Tibial artery (tissue), 4 donors: ENCODE data around the gene GNB1L.

ENCODE experiments used
- DNase-seq, 2 donors: peaks; one replicate each; pipeline ENCODE4 v3.0.0-alpha.2; 2019
- H3K27ac ChIP-seq, 2 donors: fragments of 200-600 bp; sonication (generic) in 1 of 2; 1 replicate in 1 of 2; 2 replicates in 1 of 2; pipeline ENCODE4 v1.5.1; 2018 to 2019; ENCODE audit warnings: mild to moderate bottlenecking in 1 of 2
- H3K27me3 ChIP-seq, 2 donors: fragments of 200-600 bp; sonication (generic) in 1 of 2; one replicate each; pipeline versions ENCODE4 v1.5.1 to v1.6.0; 2016 to 2019
- H3K36me3 ChIP-seq, 3 donors: fragments of 200-600 bp; sonication (generic) in 2 of 3; one replicate each; pipeline ENCODE4 v1.5.1; 2016 to 2019; ENCODE audit warnings: mild to moderate bottlenecking in 2 of 3
- H3K4me1 ChIP-seq, 4 donors: fragments of 200-600 bp; sonication (generic) in 2 of 4; 1 replicate in 3 of 4; 2 replicates in 1 of 4; pipeline ENCODE4 v1.5.1; 2016 to 2019
- H3K4me3 ChIP-seq, 2 donors: fragments of 200-600 bp; sonication (generic) in 1 of 2; 1 replicate in 1 of 2; 2 replicates in 1 of 2; pipeline ENCODE4 v1.5.1; 2018 to 2019; ENCODE audit warnings: mild to moderate bottlenecking in 2 of 2
- H3K9me3 ChIP-seq, 3 donors: fragments of 200-600 bp; sonication (generic) in 1 of 3; one replicate each; pipeline ENCODE4 v1.5.1; 2016 to 2019
- intact Hi-C: fragments of 100-400 bp; cut with DNase I; formaldehyde crosslinking; loops from one replicate; pipeline ENCODE4 v1.15.0; 2023; ENCODE audit warnings: low total_unique reads
- TF ChIP-seq, protein P1 (sequence below), 2 experiments: fragments of 200-600 bp in 1 of 2; fragments of 450-650 bp in 1 of 2; IDR thresholded peaks; one replicate each; pipeline ENCODE4 v1.5.1; 2017 to 2019; ENCODE audit warnings: antibody characterized with exemption in 2 of 2, mild to moderate bottlenecking in 1 of 2, moderate library complexity in 1 of 2

The GNB1L gene

DNA sequence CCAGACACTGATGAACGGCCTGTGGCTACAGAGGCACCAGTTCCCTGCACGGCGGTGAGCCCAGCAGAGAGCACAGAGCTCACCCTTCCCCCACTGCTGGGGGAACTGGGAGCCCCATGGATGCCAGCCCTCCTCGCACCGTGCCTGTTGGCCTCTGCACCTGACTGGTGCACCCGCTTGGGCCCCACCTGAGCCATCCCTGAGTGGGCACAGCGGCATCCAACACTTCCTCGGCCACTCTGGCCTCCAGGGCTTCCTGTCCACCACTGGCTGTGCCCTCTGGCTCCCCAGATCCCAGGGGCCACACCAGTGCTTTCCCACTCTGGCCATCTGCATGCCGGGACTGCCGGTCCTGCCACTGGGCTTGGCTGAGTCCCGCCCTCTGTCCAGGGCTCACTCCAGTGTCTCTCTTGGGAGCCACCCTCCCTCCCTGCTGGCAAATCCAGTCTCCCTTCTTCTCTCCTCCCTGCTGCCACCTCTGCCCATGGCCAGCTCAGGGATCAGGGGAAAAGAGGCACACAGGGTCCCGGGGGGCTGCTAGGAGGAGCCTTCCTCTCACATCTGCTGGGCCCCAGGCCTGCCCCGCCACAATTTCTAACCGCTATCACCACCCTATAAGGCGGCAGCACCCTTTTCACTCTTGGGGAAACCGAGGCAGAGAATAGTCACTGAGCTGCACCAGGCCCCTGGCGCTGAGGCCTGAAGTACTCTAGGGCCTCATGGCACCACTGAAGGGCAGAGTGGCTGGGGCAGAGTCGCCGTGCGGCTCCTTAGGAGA, 33.0 kb downstream of the GNB1L start:
- TF ChIP-seq, protein P1, sequence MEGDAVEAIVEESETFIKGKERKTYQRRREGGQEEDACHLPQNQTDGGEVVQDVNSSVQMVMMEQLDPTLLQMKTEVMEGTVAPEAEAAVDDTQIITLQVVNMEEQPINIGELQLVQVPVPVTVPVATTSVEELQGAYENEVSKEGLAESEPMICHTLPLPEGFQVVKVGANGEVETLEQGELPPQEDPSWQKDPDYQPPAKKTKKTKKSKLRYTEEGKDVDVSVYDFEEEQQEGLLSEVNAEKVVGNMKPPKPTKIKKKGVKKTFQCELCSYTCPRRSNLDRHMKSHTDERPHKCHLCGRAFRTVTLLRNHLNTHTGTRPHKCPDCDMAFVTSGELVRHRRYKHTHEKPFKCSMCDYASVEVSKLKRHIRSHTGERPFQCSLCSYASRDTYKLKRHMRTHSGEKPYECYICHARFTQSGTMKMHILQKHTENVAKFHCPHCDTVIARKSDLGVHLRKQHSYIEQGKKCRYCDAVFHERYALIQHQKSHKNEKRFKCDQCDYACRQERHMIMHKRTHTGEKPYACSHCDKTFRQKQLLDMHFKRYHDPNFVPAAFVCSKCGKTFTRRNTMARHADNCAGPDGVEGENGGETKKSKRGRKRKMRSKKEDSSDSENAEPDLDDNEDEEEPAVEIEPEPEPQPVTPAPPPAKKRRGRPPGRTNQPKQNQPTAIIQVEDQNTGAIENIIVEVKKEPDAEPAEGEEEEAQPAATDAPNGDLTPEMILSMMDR (IDR thresholded peaks at IDR 0.05) = no peak
- H3K27me3 ChIP-seq = no peaks in the 10 kb centered on the region
- peaks cover 0 to 28% (median 0%) of the 10 kb centered on the region in 4 donors for H3K4me1 ChIP-seq
- H3K9me3 ChIP-seq = no peaks in the 10 kb centered on the region
- no peak overlapping the region for H3K27ac ChIP-seq
- peak in 1 of 2 donors; percentile 37 for DNase-seq
- H3K36me3 ChIP-seq = peaks cover 0 to 17% (median 4%) of the 10 kb centered on the region in 3 donors
- H3K4me3 ChIP-seq = no peak overlapping the region
- intact Hi-C loops = no loop called here

DNA sequence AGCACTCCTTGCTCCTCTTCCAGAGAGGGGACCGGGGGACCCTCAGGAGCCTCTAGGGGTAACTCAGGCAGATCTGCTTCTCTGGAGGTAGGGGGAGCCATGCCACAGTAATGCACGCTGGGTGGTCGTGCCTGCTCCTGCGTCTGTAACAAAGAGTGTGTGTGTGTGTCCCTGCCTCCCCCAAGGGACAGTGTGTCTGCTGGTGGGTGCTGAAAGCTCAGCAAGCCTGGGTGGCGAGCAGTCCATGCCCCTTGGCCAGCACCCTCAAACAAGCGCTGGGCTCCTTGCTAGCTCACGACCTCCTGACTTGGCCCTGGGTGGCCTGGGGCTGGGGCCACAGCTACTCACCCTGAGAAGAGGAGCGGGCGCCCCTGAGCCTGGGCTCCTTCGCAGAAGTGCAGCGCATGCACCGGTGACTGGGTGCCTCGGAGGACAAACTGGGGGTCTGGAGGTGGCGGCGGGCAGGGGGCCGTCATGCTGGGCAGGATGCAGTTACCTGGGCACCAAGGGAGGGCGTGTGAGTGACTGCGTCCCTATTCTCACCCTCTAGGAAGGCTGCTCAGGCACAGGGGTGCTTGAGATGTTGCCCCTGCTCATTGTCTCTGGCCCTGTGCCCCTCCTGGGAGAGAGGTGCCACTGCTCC, 33.7 kb downstream of the GNB1L start:
- TF ChIP-seq, protein P1 (IDR thresholded peaks at IDR 0.05) = no peak
- Histone ChIP-seq H3K9me3 (no peaks in the 10 kb centered on the region), H3K27ac (no peak overlapping the region), H3K4me1 (peaks cover 0 to 27% (median 0%) of the 10 kb centered on the region in 4 donors), H3K4me3 (no peak overlapping the region), H3K36me3 (peaks cover 0 to 17% (median 4%) of the 10 kb centered on the region in 3 donors), H3K27me3 (no peaks in the 10 kb centered on the region)
- DNase-seq = peak in 1 of 2 donors; percentile 62
- intact Hi-C loops = no loop called here

DNA sequence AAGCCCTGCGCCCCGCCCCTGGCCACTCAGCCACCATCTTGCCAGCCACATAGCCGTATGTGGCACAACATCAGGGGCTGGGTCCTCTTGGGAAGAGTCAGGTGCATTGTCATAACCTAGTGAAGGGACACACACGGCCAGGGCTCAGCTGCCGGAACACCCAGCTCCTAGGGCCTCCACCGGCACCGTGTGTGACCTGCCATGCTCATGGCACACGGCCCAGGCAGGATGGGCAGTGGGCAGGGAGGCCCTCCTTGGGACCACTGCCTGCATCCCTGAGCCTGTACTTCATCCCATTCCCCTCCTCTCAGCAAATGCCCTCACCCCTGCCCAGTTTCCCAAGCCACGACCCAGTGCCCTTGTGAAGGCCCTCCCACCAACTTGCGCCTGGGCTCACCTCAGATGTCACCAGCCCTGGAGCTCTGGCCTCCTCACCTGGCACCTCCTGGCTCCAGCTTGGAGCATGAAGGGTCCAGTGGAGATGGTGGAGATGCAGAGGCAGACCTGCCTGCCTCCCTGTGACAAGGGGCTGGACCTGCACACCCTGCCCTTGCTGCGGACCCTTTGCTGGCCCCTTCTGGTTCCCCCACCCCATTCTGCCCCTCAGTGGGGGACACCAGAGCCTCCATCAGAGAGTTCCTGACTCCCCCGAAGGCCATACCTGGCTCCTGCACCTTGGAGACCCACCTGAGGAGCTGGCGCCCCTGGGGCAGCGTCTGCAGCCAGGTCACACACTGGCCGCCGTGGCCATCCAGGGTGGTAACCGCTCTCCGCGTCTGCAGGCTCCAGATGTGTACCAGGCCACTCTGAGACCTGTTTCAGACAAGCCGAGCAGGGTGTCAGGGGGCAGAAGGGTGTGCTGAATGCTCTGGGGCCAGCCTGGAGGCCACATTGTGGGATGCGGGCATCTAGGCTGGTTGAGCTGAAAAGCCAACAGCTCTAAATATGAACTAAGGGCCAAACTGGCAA, 34.5 kb downstream of the GNB1L start:
- Histone ChIP-seq H3K9me3 (no peaks in the 10 kb centered on the region), H3K36me3 (peaks cover 0 to 17% (median 4%) of the 10 kb centered on the region in 3 donors), H3K27me3 (no peaks in the 10 kb centered on the region), H3K4me1 (peaks cover 0 to 23% (median 0%) of the 10 kb centered on the region in 4 donors), H3K27ac (no peak overlapping the region), H3K4me3 (no peak overlapping the region)
- TF ChIP-seq, protein P1 (IDR thresholded peaks at IDR 0.05) = no peak
- intact Hi-C loops = no loop called here
- DNase-seq = peak in 1 of 2 donors; percentile 37

DNA sequence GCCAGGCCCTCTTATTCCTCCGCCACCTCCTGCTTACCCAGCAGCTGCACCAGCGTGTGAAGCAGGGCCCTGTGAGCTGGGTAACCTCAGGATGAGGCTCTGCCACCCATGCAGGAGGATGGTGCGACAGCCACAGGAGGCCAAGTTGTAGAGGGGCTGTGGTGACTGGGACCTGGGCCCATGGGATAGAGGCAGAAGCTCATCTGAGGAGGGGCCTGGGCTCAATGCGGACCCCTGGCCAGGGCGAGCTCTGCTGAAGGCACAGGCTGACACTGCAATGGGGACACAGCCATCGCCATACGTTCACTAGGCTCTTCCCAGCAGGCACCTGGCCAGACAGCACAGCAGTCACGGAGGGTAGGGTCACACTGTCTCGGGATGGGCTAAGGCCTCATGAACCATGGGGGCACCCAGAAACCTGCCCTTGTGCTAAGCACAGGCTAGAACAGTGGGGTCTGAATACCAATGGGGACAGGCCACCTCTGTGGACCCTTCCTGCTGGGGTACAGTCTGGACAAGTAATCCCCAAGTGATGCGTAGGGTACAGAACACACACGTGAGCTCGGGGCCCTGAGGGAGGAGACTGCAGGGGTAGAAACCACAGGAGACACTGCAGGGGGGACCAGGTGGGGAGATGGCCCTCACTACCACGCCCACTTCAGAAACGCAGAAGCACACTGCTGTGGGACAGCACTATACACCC, 35.3 kb downstream of the GNB1L start:
- Histone ChIP-seq H3K4me3 (no peak overlapping the region), H3K27ac (no peak overlapping the region), H3K4me1 (peaks cover 0 to 15% (median 0%) of the 10 kb centered on the region in 4 donors), H3K9me3 (no peaks in the 10 kb centered on the region), H3K27me3 (no peaks in the 10 kb centered on the region), H3K36me3 (peaks cover 0 to 17% (median 4%) of the 10 kb centered on the region in 3 donors)
- intact Hi-C loops = no loop called here
- TF ChIP-seq, protein P1 (IDR thresholded peaks at IDR 0.05) = no peak
- no peak for DNase-seq
